Cardiac muscle cell (in vitro differentiated cells and primary cell): ENCODE data around the gene NETO1. TPM values are rescaled to one million over a fixed set of nuclear protein-coding genes. Genes with fewer than 3 reads are reported as not detected.

Source experiments
- DNase-seq, 2 donors: peaks; one replicate each; pipeline versions ENCODE4 v3.0.0 to v3.0.0-alpha.2; 2010 to 2017; ENCODE audit warnings: low read depth in 1 of 2, low spot score in 1 of 2
- H3K27ac ChIP-seq: fragments of 200-600 bp; sonication (generic); 2 replicates; pipeline ENCODE4 v1.5.1; 2016
- H3K27me3 ChIP-seq: fragments of 200-600 bp; sonication (generic); 2 replicates; pipeline ENCODE4 v1.6.0; 2016; ENCODE audit warnings: control low read depth
- H3K36me3 ChIP-seq: fragments of 200-600 bp; sonication (generic); 2 replicates; pipeline ENCODE4 v1.5.1; 2016; ENCODE audit warnings: control low read depth
- H3K4me1 ChIP-seq: fragments of 200-600 bp; sonication (generic); 2 replicates; pipeline ENCODE4 v1.8.1; 2017; ENCODE audit warnings: low read depth, mild to moderate bottlenecking, mixed run types
- H3K4me3 ChIP-seq: fragments of 200-600 bp; sonication (generic); 2 replicates; pipeline ENCODE4 v1.5.1; 2016; ENCODE audit warnings: mild to moderate bottlenecking
- H3K9me3 ChIP-seq: fragments of 200-600 bp; sonication (generic); 2 replicates; pipeline ENCODE4 v1.5.1; 2017; ENCODE audit warnings: low read depth, mild to moderate bottlenecking, control low read depth
- polyA plus RNA-seq: library from polyadenylated mRNA; unstranded; fragments of >200 nt; fragmentation: Nextera tagmentation; extraction: Ambion mirVana; gene quantifications from 2 replicates; pipeline ENCODE4 v1.2.1, GENCODE V29; 2016
- total RNA-seq: library from RNA; depleted of rRNA; stranded (reverse); fragments of >200 nt; gene quantifications from 2 replicates; pipeline ENCODE4 v1.2.3, GENCODE V29; 2016
- TF ChIP-seq, protein P1 (sequence below): IDR thresholded peaks from 2 replicates; pipeline ENCODE4 v1.5.1; 2012; ENCODE audit warnings: low read depth, mild to moderate bottlenecking, low read length

The NETO1 gene
- total and polyA plus RNA-seq, 2 experiments from 2014 or later, result 2.8 to 3.6 TPM

DNA sequence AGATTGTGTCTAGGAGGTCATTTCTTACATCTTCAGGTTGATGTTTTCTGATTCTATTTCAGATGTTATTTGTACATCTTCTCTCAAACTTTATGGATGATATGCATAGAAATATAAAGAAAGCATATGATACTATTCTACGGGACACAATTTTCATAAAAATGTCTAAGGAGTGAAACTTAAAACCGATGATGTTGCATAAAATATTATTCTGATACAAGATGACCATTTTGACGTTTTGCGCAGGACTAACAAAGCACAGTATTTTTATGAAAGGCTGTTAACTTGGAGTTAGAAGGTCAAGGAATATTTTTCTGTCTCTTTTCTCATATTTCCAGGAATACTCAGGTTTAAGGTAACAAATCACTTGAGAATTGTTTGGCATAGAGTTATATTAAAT lies 8.7 kb downstream of the NETO1 start:
- Histone ChIP-seq H3K9me3 (no peaks in the 10 kb centered on the region), H3K36me3 (peaks cover 7% of the 10 kb centered on the region), H3K4me3 (no peak overlapping the region), H3K27ac (no peak overlapping the region), H3K4me1 (no peaks in the 10 kb centered on the region), H3K27me3 (no peaks in the 10 kb centered on the region)
- no peak for DNase-seq
- TF ChIP-seq, protein P1, sequence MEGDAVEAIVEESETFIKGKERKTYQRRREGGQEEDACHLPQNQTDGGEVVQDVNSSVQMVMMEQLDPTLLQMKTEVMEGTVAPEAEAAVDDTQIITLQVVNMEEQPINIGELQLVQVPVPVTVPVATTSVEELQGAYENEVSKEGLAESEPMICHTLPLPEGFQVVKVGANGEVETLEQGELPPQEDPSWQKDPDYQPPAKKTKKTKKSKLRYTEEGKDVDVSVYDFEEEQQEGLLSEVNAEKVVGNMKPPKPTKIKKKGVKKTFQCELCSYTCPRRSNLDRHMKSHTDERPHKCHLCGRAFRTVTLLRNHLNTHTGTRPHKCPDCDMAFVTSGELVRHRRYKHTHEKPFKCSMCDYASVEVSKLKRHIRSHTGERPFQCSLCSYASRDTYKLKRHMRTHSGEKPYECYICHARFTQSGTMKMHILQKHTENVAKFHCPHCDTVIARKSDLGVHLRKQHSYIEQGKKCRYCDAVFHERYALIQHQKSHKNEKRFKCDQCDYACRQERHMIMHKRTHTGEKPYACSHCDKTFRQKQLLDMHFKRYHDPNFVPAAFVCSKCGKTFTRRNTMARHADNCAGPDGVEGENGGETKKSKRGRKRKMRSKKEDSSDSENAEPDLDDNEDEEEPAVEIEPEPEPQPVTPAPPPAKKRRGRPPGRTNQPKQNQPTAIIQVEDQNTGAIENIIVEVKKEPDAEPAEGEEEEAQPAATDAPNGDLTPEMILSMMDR, result no peak

DNA sequence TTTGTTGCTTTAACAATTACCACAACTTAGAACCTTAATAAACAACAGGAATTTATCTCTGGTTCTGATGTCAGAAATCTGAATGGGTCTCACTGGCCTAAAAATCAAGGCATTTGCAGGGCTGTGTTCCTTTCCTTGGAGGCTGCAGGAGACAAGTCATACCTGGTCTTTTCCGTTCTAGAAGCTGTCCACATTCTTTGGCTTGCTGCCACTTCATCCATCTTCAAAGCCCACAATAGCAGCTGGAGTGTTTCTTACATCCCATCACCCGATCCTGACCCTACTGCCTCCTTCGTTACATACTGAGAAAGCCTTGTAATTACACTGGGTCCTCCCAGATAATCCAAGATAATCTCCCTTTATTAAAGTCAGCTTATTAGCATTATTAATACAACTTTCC lies 18.1 kb downstream of the NETO1 start:
- no peaks in the 10 kb centered on the region for H3K4me1 ChIP-seq
- DNase-seq, result no peak
- TF ChIP-seq, protein P1, result no peak
- no peak overlapping the region for H3K4me3 ChIP-seq
- H3K27me3 ChIP-seq, result no peaks in the 10 kb centered on the region
- H3K9me3 ChIP-seq, result no peaks in the 10 kb centered on the region
- no peaks in the 10 kb centered on the region for H3K36me3 ChIP-seq
- H3K27ac ChIP-seq, result no peak overlapping the region

- Histone ChIP-seq H3K27me3 (no peaks in the 10 kb centered on the region), H3K9me3 (no peaks in the 10 kb centered on the region), H3K4me3 (no peak overlapping the region), H3K27ac (no peak overlapping the region), H3K4me1 (no peaks in the 10 kb centered on the region), H3K36me3 (no peaks in the 10 kb centered on the region)
- TF ChIP-seq, protein P1, result no peak
- DNase-seq, result no peak
These were observed 19.1 kb downstream of the NETO1 start for GRCh38 chr18:72848503-72849237.

DNA sequence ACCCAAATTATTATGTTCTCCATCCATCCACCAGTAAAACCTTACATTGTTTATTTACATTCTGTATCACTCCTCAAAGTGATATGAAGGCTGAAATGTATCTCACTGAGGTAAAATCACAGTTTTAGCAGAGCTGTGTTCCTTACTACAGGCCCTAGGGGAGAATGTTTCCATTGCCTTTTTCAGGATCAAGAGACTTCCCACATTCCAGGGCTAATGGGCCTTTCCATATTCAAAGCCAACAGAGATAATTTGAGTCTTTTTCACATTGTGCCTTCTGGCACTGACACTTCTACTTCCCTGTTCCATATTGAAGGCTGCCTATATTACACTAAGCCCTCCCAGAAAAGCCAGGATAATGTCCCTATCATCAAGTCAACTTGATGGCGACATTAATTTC lies 20.0 kb downstream of the NETO1 start:
- TF ChIP-seq, protein P1, result no peak
- no peak overlapping the region for H3K4me3 ChIP-seq
- H3K4me1 ChIP-seq, result no peaks in the 10 kb centered on the region
- no peak overlapping the region for H3K27ac ChIP-seq
- H3K27me3 ChIP-seq, result no peaks in the 10 kb centered on the region
- H3K9me3 ChIP-seq, result no peaks in the 10 kb centered on the region
- no peaks in the 10 kb centered on the region for H3K36me3 ChIP-seq
- DNase-seq, result no peak

- no peak for DNase-seq
- Histone ChIP-seq H3K27me3 (no peaks in the 10 kb centered on the region), H3K4me3 (no peak overlapping the region), H3K9me3 (no peaks in the 10 kb centered on the region), H3K4me1 (no peaks in the 10 kb centered on the region), H3K27ac (no peak overlapping the region), H3K36me3 (no peaks in the 10 kb centered on the region)
- TF ChIP-seq, protein P1, result no peak
These were observed 20.9 kb downstream of the NETO1 start for GRCh38 chr18:72846736-72847533.
